CD1c-positive myeloid dendritic cell (primary cell): ENCODE data around the gene RASGEF1C.
A peak's percentile ranks its signal among the peaks of the same experiment; 100 is the strongest.

ENCODE experiments used
- DNase-seq: peaks from one replicate; pipeline ENCODE4 v3.0.0-alpha.2; 2016; ENCODE audit errors: extremely low spot score

The RASGEF1C gene

DNA sequence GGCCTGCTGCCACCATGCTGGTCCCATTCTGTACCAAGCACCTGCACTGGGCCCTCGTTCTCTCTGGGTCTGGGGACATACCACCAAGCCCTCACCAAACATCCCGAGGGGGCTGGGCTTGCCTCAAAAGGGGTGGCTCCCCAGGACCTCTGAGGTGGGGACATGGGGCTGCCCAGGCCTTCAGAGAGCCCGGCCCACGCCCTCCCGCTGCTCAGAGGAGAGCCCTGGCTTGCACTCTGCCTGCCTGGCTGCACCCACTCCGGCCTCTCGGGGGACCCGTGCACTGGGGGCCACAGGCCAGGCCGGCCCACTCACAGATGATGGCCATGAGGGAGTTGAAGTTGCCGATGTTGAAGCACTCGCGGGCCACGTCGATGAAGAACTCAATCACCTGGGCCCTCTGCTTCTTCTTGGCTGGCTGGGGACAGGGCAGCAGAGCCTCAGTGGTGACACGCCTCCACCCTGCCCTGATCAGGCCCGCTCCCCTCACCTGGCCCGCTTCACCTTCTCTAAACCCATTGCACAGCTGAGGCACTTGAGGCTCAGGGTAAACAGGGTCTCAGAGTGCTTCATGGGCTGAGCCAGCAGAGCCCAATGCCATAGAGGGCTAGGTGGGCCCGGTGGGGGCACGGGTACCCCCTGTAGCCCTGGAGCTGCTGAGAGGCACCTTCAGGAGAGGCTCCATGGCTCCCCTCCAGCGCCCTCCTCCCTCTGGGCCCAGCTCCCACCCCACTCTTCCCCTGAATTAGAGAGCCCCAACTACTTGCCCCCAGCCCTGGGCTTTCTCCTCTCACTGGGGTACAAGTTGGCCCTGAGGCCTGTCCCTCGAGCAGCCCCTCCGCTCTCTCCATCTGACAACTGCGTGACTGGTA is 89.7 kb downstream of the RASGEF1C start:
- DNase-seq: no peak

DNA sequence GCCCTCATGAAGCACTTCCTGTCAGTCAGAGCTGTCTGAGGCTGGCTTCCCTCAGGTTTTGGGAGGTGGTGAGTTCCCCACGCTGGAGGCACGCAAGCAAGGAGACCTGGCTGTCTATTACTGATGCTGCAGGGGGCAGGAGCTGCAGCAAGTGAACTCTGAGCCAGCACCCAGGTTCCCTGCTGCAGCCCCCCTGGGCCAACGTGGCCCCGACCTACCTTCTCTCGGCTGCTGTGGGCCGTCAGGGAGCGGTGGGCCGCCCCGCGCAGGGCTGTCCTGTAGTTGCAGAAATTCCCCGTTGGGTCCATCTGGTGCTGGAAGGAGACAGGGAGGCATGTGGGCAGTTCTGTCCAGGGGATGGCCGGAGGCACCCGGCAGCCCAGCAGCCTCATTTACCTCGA is 90.6 kb downstream of the RASGEF1C start:
- no peak for DNase-seq

DNA sequence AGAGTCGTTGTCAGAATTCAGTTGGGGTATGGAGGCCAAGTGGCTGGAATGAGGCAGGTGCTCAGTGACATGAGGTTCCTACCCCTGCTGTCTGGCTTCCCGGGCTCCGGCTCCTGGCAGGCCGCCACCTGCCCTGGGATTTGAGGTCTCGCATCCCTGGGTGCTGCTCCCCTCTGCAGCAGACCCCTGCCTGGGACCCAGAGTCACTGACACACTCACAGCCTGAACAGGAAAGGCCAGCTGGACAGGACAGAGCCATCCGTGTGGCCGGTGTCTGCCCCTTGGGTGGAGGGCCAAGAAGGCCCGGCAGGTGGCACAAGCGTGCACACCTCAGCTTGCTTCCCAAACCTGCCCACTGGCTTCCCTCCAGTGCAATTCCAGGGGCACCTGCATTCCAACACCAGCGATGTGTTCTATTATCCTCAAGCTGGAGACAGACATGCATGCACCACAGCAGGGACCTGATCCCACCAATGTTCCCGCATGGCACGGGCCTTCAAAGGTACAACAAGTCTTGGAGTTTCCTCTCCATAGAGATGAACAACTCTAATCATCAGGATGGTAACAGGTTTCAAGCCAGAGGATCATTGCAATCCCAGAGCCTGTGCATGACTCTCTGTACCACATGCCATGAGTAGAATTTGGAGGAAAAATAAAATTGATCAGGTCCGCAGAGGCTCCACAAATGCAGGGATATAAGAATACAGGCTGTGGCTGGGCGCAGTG is 91.8 kb downstream of the RASGEF1C start:
- DNase-seq: no peak

DNA sequence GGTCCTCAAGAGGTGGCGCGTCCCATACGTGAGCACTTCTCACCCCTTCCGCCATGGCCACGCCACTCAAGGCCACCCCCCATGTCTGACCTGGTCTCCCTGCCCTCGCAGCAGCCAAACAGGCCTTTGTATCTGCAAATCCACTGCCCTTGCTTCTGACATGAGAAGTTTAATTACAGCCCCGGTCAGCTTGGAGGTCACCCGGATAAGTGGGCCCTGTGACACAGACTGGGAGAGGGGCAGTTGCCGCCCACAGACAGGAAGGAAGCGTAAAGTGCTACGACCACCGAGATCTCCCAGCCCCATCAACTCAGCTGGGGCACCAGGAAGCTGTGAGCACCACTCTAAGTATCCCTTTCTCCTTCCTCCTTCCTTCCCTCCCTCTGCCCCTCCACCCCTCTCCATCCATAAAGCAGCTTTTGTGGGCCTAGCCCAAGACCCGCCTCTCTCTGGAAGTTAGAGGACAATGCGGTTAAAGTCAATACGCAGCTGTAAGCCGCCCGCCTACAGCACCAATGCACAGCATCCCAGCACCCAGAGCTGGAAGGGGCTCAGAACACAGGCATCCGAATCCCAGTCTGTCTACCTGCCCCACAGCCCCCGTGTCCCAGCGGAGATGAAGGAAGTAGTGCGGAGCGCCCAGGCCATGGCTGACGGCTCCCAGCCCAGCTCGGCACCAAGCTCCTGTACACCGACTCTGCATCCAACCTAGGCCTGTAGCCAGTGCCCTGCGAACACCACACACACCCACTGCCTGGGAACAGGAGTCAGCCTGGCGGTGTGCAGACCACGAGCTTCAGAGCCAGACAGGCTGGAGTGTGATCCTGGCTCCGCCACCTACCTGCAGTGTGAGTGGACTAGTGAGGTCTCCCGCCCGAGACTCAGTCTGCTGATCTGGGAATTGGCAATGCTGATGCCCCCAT is 92.7 kb downstream of the RASGEF1C start:
- DNase-seq: no peak

DNA sequence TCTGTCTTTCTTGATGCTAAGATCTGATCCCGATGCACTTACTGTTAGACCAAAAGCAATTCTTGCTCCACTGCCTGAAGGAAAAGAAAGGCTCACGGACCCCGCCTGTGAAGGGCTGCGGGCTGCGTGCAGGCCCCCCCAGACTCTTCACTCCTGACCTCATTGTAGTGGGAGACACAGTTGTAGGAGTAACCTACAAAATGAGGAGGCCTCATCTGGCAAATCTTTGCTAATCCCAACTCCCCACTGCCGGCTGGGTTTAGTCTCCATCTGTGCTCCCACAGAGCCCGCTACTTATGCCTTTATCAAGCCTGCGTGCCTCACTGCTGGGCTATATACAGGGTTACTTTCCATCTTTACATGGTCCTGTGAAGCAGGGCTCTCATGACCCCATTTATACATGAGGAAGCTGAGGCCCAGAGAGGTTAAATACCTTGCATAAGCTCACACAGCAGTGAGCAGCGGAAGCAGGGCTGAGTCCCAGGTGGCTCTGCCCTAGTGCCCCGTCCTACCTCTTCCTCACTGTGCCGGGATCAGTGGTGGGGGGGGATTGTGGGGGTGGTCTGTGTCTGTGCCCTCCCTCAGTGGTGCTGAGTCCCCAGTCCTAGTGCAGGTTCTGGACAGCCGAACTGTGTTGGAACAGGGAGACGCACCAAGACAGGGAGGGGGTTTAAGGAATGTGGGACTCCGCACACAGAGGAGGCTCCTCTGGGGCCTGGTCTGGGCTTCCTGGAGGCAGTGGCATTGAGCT is 93.5 kb downstream of the RASGEF1C start:
- DNase-seq: no peak

DNA sequence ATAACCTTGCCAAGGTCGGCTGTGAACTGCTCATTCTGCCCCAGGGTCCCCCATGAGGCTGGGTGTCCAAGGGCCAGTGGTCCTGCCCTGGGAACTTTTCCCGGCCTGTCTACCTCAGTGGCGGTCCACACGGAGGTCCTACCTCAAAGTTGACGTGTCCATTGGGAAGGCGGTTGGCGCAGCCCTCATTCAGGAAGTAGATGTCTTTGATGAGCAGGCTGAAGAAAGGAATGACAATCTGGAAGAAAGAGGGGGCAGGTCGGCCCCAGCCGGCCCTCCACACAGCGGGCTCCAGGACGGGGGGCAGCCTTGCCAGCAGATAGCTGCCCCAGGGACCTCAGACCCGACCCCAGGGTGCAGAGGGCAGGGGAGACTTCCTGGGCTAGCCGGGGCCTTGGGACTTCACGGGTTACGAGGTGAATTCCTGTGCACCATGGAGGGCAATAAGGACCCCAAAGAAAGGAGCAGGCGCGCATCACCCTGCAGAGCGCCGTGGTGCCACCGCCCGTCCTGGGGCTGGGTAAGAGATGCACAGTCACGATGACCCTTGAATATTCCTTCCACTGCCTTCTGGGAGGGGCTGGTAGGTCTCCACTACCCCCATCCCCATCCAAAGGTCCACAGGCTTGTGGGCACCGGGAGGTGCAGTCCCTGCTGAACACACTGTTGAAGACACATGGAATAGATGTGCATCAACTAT is 94.6 kb downstream of the RASGEF1C start:
- DNase-seq: no peak

DNA sequence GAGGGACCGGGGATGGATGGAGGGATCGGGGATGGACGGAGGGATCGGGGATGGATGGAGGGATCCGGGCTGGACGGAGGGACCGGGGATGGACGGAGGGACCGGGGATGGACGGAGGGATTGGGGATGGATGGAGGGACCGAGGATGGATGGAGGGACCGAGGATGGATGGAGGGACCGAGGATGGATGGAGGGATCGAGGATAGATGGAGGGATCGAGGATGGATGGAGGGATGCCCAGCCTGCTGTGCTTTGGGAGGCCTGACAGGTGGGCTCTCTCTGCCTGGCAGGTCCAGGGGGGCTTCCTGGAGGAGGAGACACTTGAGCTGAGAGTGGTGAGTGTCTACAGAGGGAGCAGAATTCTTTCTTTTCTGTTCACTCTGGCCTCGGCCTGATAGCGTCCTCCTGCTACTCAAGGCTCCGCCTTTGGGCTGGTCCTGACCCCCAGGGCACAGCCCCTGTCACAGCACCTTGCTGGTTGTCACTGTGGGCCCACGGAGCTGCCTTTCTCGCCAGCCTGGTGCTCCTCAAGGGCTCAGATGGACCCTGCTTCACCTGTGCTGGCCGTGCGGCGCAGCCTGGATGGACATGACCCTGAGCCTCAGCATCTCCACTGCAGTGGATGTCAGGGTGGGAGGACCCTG is 95.2 kb downstream of the RASGEF1C start:
- DNase-seq: no peak

DNA sequence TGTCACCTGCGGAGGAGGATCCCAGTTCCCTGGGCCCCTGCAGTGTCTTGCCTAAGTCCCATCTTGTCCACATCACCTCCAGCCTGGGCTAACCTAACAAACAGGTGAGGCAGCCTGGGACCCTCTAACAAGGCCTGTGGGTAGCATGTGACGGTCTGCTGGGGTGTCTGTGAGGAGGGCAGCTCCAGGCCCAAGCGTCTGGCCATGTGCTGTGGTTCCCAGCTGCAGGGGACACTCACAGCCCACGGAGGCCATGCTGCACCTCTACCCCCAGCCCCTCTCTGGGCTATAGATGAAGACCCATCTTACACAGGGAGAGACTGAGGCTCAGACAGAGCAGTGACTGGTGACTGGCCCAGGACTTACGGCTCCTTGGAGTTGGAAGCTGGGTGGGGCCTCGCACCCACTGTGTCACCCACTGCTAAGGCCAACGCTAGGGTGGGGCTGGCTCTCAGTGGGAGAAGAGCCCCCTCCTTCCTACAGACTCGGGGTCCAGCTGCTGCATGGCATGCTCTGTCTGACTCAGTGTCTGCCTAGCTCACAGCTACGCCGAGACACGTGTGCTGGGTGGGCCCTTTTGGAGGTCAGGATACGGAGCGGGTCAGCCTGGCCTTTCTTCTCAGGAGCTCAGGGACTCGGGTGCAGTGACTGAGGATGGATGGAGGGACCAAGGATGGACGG is 96.7 kb downstream of the RASGEF1C start:
- DNase-seq: no peak

DNA sequence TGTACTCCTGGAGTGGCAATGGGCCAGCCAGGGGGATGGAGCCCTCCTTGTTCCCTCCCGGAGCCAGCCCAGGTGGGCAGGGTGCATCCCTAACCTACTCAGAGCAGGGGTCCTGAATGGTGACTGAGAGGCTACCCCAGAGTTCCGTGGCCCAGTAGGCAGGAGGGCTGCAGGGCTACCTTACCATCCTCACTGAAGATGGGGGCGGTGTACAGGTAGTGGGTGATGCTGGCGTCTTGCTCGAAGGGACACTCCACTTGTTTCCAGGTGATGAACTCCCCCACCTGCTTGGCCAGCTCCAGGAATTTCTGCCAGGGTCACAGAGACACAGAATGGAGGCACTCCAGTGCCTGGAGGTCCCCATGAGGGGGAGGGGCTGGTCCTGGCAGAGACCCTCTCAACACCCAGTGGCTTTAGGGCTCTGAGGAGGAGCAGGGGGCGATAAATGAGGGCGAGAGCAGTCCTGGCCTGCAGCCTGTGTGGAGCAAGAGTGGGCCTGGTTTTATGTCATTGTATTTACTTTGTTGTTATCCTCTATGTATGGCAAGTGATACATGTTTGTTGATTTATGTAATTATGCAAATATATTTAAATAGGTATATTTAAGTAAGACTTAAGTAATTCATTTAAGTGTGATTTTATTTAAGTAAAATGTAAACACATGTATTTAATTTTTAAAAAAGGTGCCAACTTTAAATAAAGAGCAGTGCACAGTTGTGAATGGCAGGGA is 97.6 kb downstream of the RASGEF1C start:
- no peak for DNase-seq

DNA sequence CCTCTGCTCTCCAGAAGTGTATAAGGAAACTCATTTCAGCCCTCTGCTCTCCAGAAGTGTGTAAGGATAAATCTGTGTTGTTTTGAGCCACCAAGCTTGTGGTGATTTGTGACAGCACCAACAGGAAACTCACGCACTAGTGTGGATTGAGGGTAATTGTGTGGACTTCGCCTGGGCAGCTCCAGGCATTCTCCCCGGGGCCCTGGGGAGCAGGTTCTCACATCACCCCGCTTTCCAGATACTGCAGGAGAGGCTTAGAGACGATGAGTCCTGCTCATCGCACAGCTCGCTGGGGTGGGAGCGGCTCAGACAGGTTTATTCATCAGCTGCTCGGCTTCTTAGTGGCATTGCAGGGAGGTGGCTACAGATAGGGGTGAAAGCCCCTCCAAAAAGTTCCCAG is 99.1 kb downstream of the RASGEF1C start:
- DNase-seq: no peak

DNA sequence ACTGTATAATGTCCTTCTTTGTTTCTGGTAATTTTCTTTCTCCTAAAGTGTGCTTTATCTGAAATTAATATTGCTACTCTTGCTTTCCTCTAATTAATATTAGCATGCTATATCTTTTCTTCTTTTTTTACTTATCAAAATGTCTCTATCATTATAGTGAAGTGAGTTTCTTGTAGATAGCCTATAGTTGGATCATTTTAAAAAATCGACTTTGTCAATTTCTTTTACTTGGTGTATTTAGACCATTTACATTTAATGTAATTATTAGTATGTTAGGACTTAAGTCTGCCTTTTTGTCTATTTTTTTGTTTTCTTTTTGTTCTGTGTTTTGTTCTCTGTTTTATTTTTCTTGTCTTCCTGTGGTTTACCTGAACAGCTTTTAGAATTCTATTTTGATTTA is 102.0 kb downstream of the RASGEF1C start:
- DNase-seq: no peak

DNA sequence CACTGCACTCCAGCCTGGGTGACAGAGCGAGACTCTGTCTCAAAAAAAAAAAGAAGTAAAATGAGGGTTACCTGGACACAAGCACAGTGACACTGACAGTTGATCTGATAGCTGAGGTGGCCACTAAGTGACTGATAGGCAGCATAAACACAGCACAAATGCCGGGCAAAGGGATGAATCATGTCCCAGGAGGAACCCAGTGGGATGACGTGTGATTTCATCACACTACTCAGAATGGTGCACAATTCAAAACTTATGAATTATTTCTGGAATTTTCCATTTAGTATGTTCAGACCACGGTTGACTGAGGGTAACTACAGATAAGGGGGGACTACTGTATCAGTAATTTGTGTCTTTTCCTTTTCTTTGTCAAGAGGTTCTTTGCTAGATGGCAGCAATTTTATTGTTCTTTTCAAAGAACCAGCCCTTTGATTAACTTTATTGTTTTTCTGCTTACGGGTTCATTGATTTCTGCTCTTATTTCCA is 103.1 kb downstream of the RASGEF1C start:
- DNase-seq: peak; percentile 46

DNA sequence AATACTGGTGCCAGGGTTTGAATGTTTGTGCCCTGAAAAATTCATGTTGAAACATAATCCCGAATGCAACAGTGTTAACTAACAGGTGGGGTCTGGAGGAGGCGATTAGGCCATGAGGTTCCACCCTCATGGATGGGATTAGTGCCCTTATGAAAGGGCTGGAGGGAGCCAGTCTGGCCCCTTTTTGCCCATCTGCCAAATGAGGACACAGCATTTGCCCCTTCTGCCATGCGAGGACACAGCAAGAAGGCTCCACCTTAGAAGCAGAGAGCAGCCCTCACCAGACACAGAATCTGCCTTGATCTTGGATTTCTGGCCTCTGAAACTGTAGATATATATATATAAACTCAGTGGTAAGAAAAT is 104.9 kb downstream of the RASGEF1C start:
- no peak for DNase-seq

DNA sequence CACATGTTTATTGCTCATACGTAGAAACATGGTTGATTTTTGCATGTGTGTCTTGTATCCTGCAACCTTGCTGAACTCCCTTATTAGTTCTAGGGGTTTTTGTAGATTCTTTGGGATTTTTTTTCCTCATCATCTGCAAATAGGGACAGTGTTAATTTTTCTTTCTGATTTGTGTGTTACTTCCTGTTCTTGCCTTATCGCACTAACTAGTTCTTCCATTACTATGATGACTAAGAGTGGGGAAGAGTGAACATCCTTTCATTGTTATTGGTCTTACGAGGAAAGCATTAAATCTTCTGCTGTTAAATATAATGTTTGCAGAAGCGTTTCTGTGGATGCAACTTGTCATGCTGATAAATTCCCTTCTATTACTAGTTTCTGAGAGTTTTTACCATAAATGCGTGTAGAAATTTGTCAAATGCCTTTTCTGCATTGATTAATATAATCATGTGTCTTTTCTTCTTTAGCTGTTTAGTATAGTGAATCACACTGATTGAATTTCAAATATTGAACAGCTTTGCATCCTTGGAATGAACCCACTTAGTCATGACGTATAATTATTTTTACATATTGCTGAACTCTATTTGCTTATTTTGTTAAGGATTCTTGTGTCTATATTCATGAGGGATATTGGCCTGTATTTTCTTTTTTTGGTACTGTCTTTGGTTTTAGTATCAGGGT is 105.4 kb downstream of the RASGEF1C start:
- DNase-seq: no peak

DNA sequence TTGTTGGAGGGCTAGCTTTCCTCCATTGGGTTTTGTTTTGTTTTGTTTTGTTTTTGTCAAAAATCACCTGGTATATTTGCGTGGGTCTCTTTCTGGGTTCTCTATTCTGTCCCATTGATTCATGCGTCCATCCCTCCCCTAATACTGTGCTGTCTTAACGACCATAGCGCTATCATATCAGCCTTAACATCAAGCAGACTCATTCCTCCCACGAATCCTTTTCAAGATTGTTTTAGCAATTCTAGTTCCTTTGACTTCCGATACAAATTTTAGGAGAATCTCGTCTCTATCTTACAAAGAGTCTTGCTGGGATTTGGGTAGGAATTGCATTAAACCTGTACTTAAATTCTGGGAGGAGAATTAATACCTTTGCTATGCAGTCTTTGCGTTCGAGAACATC is 106.4 kb downstream of the RASGEF1C start:
- no peak for DNase-seq

DNA sequence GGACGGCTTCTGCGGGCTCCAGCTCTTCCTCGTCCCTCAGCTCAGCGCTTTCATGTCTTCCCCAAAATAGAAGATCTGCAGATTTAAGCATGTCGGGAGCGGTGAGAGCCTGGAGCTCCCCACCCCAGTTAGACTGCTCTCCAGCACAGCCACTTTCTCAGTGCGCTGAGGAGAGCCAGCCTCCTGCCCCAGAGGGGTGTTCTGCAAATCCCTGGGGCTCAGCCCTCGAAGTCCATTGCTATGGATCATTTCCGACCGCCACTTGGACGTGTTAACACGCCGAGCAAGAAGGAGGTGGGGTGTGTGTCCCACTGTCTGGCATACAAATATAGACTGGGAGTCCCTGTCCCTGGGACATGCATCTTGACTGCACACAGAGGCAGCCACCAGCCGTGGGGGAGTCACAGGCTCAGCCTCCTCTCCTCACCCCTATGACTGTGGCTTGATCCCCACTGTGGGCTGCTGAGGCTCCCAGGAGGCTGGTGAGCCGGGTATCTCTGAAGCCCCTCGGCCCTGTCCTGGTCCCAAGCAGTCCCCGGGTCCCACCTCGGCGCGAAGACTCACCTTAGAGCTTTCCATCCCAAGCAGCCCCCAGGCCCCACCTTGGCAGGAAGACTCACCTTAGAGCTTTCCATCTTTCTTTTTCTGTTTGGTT is 107.4 kb downstream of the RASGEF1C start:
- no peak for DNase-seq

DNA sequence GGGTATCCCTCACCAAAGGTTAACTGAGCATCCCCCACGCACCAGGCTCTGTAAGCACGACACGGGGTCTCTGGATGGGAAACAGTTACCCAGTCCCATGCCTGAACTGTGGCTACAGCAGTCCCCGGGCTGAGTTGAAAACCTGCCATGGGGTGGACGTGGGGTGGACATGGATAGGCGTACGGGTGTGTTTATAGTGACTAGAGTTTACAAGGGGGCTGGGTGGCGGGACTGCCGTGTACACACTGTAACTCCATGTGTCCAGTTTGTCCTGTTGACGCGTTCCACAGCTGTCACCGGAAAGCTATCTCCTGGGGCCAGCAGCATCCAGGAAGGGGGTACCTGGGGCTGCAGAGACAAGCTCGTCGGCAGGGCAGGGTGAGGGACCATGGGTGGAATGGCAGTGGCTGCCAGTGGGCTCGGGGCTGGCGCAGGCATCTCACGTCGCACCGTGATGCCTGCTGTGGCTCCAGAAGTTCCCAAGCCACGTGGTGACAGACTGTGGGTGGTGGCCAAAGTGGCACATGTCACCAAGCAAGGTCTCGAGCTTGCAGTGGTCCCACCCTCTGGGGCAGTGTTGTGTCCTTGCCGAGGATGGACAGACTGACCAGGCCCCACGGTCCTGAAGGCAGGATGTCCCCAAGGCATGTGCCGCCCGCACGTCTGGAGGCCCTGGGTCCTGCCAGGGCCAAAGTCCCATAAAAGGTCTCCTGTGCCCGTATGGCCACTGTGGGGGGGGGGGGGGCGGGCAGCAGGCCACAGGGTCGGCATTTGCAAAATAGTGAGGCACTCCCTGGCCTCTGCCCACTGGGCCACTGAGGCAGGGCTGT is 108.2 kb downstream of the RASGEF1C start:
- no peak for DNase-seq
